ENCODE results near the gene CARS1. TPM values are rescaled to one million over a fixed set of nuclear protein-coding genes. Genes with fewer than 3 reads are reported as not detected.

CARS1 gene
- total RNA-seq, 2 donors from 2014 or later = 15.8 to 20.8 TPM

- Histone ChIP-seq H3K27me3 (no peaks in the 10 kb centered on the region), H3K4me3 (no peak overlapping the region), H3K4me1 (peaks cover 45% of the 10 kb centered on the region), H3K9me3 (no peaks in the 10 kb centered on the region), H3K27ac (peak overlapping the region in 3 of 4 donors; percentile 19 to 91 (median 68)), H3K36me3 (replicated peaks in 1 of 2; ENCODE audit: insufficient read depth in 1 of 2, low read depth in 2 of 2) (no peaks in the 10 kb centered on the region)
- no peak for DNase-seq
- intact Hi-C loops (cut with DNase I) = no loop called here
- ATAC-seq = no peak
- no peak for TF ChIP-seq POLR2A (IDR thresholded peaks at IDR 0.05)
- TF ChIP-seq, protein P1, sequence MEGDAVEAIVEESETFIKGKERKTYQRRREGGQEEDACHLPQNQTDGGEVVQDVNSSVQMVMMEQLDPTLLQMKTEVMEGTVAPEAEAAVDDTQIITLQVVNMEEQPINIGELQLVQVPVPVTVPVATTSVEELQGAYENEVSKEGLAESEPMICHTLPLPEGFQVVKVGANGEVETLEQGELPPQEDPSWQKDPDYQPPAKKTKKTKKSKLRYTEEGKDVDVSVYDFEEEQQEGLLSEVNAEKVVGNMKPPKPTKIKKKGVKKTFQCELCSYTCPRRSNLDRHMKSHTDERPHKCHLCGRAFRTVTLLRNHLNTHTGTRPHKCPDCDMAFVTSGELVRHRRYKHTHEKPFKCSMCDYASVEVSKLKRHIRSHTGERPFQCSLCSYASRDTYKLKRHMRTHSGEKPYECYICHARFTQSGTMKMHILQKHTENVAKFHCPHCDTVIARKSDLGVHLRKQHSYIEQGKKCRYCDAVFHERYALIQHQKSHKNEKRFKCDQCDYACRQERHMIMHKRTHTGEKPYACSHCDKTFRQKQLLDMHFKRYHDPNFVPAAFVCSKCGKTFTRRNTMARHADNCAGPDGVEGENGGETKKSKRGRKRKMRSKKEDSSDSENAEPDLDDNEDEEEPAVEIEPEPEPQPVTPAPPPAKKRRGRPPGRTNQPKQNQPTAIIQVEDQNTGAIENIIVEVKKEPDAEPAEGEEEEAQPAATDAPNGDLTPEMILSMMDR (IDR thresholded peaks at IDR 0.05) = no peak
- 16 to 28% methylated on average over 4 of the region's 4 CpGs for WGBS, 2 donors
Measured at GRCh38 chr11:2989006-2989405, 68.2 kb downstream of the CARS1 start.

- H3K27ac ChIP-seq = peak overlapping the region in 3 of 4 donors; percentile 19 to 91 (median 68)
- 27 to 30% methylated on average over 11 of the region's 11 CpGs for WGBS, 2 donors
- intact Hi-C loops (cut with DNase I) = no loop called here
- no peak overlapping the region for H3K4me3 ChIP-seq
- DNase-seq (no peak), ATAC-seq (no peak)
- no peak for TF ChIP-seq POLR2A (IDR thresholded peaks at IDR 0.05)
- TF ChIP-seq, protein P1 (IDR thresholded peaks at IDR 0.05) = no peak
- H3K27me3 ChIP-seq = no peaks in the 10 kb centered on the region
- peaks cover 45% of the 10 kb centered on the region for H3K4me1 ChIP-seq
- no peaks in the 10 kb centered on the region for H3K36me3 ChIP-seq (replicated peaks in 1 of 2; ENCODE audit: insufficient read depth in 1 of 2, low read depth in 2 of 2)
- H3K9me3 ChIP-seq = no peaks in the 10 kb centered on the region
Measured at GRCh38 chr11:2987881-2988861, 69.1 kb downstream of the CARS1 start.

DNA sequence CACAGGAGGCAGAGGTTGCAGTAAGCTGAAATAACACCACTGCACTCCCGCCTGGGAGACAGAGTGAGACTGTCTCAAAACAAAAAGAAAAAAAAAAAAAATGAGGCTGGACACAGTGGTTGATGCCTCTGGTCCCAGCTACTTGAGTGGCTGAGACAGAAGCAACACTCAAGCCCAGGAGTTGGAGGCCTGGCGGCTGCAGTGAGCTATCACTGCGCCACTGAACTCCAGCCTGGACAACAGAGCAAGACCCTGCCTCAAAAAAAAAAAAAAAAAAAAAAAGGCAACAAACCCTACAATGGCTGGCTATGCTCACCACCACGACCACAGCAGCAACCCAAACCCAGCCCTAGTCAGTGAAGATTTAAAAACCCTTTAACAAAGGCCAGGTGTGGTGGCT is 73.3 kb downstream of the CARS1 start:
- Histone ChIP-seq H3K27ac (no peak overlapping the region), H3K4me1 (peaks cover 33% of the 10 kb centered on the region), H3K36me3 (replicated peaks in 1 of 2; ENCODE audit: insufficient read depth in 1 of 2, low read depth in 2 of 2) (peaks cover 0 to 4% of the 10 kb centered on the region in 2 donors), H3K27me3 (no peaks in the 10 kb centered on the region), H3K9me3 (no peaks in the 10 kb centered on the region), H3K4me3 (no peak overlapping the region)
- ATAC-seq (no peak), DNase-seq (no peak)
- WGBS, 2 donors = 96 to 97% methylated on average over 4 of the region's 4 CpGs
- no peak for TF ChIP-seq POLR2A (IDR thresholded peaks at IDR 0.05)
- TF ChIP-seq, protein P1 (IDR thresholded peaks at IDR 0.05) = no peak
- intact Hi-C loops (cut with DNase I) = no loop called here

DNA sequence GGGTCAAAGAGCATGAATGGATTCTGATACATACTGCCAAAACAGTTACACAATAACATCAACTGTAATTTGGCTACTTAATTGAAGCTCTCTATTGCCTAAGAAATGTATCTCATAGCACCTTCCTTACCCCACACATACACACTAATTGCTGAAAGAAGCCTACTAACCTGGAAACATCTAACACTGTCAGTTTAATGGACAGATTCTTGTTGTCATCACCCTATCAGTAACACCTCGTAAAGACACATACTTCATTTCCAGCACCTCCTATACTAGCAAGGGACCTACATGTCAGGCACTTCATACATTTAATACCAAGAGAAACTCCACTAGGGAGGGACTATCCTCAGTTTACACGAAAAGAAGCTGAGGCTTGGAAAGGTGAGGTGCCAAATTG is 75.0 kb downstream of the CARS1 start:
- H3K27ac ChIP-seq = no peak overlapping the region
- H3K4me3 ChIP-seq = no peak overlapping the region

More for the DNA sequence above, 75.0 kb downstream of the CARS1 start:
- DNase-seq (no peak), ATAC-seq (no peak)
- Histone ChIP-seq H3K4me1 (peaks cover 16% of the 10 kb centered on the region), H3K9me3 (no peaks in the 10 kb centered on the region), H3K27me3 (no peaks in the 10 kb centered on the region), H3K36me3 (replicated peaks in 1 of 2; ENCODE audit: insufficient read depth in 1 of 2, low read depth in 2 of 2) (peaks cover 0 to 11% of the 10 kb centered on the region in 2 donors)
- intact Hi-C loops (cut with DNase I) = no loop called here
- WGBS, 2 donors = 54 to 80% methylated on average over 2 of the region's 2 CpGs
- TF ChIP-seq, protein P1 (IDR thresholded peaks at IDR 0.05) = no peak
- no peak for TF ChIP-seq POLR2A (IDR thresholded peaks at IDR 0.05)

All from body of pancreas (tissue), 4 donors.